GM18861 (cell line): ENCODE results near the gene BMP6.

Experiments
- ATAC-seq: cut with Tn5 transposase; IDR thresholded peaks from one replicate; pipeline ENCODE4 v1.9.1; 2021; ENCODE audit not compliant: unreplicated experiment

BMP6 gene

DNA sequence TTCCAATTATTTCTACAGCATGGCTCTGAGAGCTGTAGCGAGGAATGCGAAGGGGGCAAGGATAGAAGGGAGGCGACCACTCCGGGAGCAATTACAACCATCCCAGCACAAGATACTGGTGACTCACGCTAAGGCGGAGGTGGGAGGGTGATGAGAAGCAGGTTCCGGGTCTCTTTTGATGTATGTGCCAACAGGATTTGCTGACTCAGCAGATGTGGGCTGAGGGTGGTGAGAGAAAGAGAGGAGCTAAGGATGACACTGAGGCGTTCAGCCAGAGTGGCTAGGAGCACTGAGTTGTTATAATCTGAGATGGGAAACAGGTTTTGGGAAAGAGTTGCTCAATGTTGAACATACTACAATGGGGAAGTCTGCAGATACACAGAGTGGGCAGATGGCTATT lies 194.0 kb downstream of the BMP6 start:
- no peak for ATAC-seq

DNA sequence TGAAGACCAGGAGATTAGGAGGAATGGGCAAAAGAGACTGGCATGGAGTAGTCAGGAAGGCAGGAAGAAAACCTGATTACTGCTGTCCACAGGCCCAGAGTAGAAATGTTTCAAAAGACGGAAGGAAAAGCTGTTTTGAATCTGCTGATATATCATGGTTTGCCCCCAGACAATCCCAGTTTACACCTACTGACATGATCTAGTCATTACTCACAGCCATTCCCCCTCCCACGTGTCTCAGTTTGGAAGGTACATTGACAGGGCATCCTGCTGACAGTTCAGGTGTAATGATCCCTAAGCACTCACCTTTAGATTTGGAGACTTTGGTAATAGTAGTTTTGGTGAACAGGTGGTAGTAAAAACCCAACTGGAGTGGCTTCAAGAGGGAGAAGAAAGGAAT lies 194.5 kb downstream of the BMP6 start:
- no peak for ATAC-seq

DNA sequence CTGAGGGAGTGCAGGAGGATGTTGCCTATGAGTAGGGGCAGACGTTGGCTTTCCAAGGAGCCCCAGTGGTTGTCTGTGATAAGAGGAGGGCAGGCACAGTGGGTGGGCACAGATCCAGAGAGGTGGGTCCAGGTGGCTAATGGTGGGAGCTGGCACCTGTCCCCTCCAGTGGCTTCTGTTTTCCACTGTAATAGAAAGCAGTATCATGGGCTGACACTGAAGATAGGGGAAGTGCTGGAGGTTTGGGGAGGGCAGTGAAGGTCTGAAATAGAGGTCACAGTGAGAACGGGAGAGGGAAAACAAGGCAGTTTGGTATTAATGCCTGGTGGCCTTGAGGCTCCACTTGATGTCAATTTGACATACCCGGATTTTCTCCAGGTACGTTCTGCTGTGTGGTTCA lies 195.1 kb downstream of the BMP6 start:
- no peak for ATAC-seq

DNA sequence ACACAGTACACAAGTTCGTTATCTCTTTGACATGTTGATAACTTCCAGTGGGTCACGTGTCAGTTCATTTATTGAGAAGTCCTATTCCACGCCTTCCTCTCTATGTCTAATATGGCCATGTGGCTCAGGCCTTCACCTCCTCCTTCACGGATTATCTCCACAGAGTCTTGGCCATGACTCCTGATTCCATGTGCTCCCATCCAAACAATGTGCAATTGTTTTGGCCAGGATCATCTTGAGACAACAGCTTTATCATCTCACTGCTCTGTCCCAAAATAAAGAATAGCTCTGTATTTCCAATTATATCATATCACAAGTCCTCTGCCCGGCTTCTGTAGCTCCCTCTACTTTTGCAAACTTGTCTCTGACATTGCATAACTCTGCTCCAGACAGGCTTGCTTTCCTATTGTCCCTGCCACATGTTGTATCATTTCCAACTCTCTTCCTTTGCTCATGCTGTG lies 195.8 kb downstream of the BMP6 start:
- ATAC-seq = no peak

DNA sequence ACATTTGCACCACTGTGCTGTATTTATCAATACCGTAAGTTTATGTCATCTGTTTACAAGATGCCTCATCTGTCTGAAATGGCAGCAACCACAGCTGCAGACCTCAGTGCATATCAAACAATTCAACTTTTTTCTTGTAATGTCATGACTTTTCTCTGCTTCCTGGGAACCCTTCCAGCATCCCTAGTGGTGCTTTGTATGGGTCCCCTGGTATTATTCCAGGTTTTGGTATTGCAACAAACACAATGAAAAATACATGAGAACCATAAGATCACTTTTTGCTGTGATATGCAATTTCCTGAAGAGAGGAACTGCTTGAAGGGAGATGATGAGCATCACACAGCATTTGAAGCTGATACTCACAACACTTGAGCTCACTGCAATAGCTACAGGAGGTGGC lies 196.7 kb downstream of the BMP6 start:
- ATAC-seq = no peak

DNA sequence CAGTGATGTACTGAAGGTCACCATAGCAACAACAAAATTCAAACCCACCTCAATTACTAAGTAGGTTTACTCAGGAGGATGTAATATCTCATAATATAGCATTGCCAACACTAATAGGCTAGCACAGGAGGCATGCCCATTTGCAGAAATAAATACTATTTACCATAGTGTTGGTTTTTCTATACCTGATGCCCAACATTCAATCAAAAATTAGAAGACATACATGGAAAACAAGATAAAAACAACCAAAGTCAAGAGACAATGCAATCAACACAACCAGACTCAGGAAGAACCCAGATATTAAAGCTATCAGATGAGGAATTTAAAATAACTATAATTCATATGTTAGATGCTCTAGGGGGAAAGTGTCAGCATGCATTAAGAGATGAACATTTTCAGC lies 199.0 kb downstream of the BMP6 start:
- ATAC-seq = no peak
